Stimulated activated CD4-positive, alpha-beta T cell treated with anti-CD3 and anti-CD28 coated beads, Interleukin-2, amount 100 ng/mL, for 24 hours (primary cell): ENCODE measurements around the gene SETD2.

Source experiments
- DNase-seq, 2 donors: peaks; one replicate each; pipeline ENCODE4 v3.0.0-alpha.2; 2020

SETD2 gene

GRCh38 chr3:46979958-46980497 is 183.9 kb downstream of the SETD2 start:
- DNase-seq = peak; percentile 39

GRCh38 chr3:46978985-46979944 is 184.6 kb downstream of the SETD2 start, which contains the start of gene NBEAL2:
Gene NBEAL2, plus strand, starts transcription at chr3:46979666. Its CDS starts 196 bp downstream, at chr3:46979862.
- peak; percentile 96 to 98 for DNase-seq

- no peak for DNase-seq
These were observed 185.5 kb downstream of the SETD2 start for GRCh38 chr3:46978381-46978780.

GRCh38 chr3:46977811-46978195 is 186.1 kb downstream of the SETD2 start:
- no peak for DNase-seq

GRCh38 chr3:46976326-46977190 is 187.4 kb downstream of the SETD2 start, which contains the start of gene CCDC12:
Gene CCDC12, minus strand, starts transcription at chr3:46976745. Its CDS starts 13 bp downstream, at chr3:46976732.
- peak; percentile 87 to 93 for DNase-seq

- DNase-seq = no peak
These were observed 189.3 kb downstream of the SETD2 start for GRCh38 chr3:46974421-46975171.

- DNase-seq = no peak
These were observed 191.5 kb downstream of the SETD2 start for GRCh38 chr3:46972396-46972795.

- no peak for DNase-seq
These were observed 192.2 kb downstream of the SETD2 start for GRCh38 chr3:46971742-46972141.

GRCh38 chr3:46971151-46971550 is 192.8 kb downstream of the SETD2 start:
- no peak for DNase-seq

- DNase-seq = no peak
These were observed 193.4 kb downstream of the SETD2 start for GRCh38 chr3:46970391-46971091.

- no peak for DNase-seq
These were observed 195.0 kb downstream of the SETD2 start for GRCh38 chr3:46968783-46969428.

GRCh38 chr3:46966811-46967210 is 197.1 kb downstream of the SETD2 start:
- DNase-seq = no peak
